ENCODE results near the gene ANKH.

DNA sequence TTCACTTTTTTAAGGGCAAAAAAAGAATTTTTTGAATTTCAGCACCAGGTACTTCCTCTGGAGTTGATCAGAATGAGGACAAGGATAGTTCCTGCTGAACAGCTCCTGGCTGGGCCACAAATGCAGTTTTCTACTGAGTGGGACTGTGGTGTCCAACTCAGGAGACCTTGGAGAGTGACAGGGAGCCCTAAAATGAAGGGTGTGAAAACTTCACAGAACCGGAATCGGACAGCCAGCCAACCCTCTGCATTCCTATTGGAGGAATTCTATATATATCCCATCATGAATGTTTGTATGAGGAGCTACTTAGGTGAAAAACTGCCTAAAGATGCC lies 40.6 kb downstream of the ANKH start:
- TF ChIP-seq EZH2 (IDR thresholded peaks at IDR 0.05): no peak
- no peak for TF ChIP-seq POLR2AphosphoS5 (IDR thresholded peaks at IDR 0.05; ENCODE audit: borderline replicate concordance, low read depth, low read length)

Data from SK-N-MC (cell line).